Keratinocyte (primary cell): ENCODE data around the gene WNT4. TPM values are rescaled to one million over a fixed set of nuclear protein-coding genes. Genes with fewer than 3 reads are reported as not detected.

Experiments used
- DNase-seq: peaks from one replicate; pipeline ENCODE4 v3.0.0-alpha.2; 2011; ENCODE audit warnings: low read depth, missing footprints, low spot score
- FAIRE-seq: peaks from 2 replicates; lab custom pipeline; 2011; peaks lifted over from hg19 to GRCh38; lab: Jason Lieb, UNC
- H2AFZ ChIP-seq: 2 replicates; pipeline ENCODE4 v1.6.0; 2012; ENCODE audit warnings: low read length, control low read depth, inconsistent platforms; ENCODE audit not compliant: control insufficient read depth
- H3K27ac ChIP-seq: 2 replicates; pipeline ENCODE4 v1.5.1; 2011; ENCODE audit warnings: low read length; ENCODE audit not compliant: control insufficient read depth, insufficient read depth
- H3K27me3 ChIP-seq: 3 replicates; pipeline ENCODE4 v1.6.0; 2011; ENCODE audit warnings: low read length; ENCODE audit not compliant: control insufficient read depth, insufficient read depth; ENCODE audit errors: extremely low read depth
- H3K36me3 ChIP-seq, 2 experiments: 2 replicates in 1 of 2; 3 replicates in 1 of 2; pipeline ENCODE4 v1.5.1; 2011; ENCODE audit warnings: low read length in 2 of 2, mild to moderate bottlenecking in 1 of 2; ENCODE audit not compliant: control insufficient read depth in 2 of 2, insufficient read depth in 2 of 2; ENCODE audit errors: extremely low read depth in 1 of 2
- H3K4me1 ChIP-seq: 3 replicates; pipeline ENCODE4 v1.5.1; 2011; ENCODE audit warnings: low read length; ENCODE audit not compliant: control insufficient read depth, insufficient read depth; ENCODE audit errors: extremely low read depth
- H3K4me2 ChIP-seq: 3 replicates; pipeline ENCODE4 v1.6.0; 2011; ENCODE audit warnings: low read depth, low read length; ENCODE audit not compliant: control insufficient read depth, insufficient read depth; ENCODE audit errors: extremely low read depth
- H3K4me3 ChIP-seq, 3 experiments: fragments of 200-600 bp in 1 of 3; sonication (generic) in 1 of 3; 2 replicates in 2 of 3; 3 replicates in 1 of 3; pipeline ENCODE4 v1.5.1; 2011 to 2016; ENCODE audit warnings: low read length in 3 of 3, mild to moderate bottlenecking in 3 of 3, control low read depth in 2 of 3, inconsistent platforms in 1 of 3, low read depth in 1 of 3, mixed read lengths in 1 of 3, mixed run types in 1 of 3, moderate library complexity in 1 of 3; ENCODE audit not compliant: control insufficient read depth in 2 of 3, insufficient read depth in 2 of 3; ENCODE audit errors: extremely low read depth in 1 of 3
- H3K79me2 ChIP-seq: 2 replicates; pipeline ENCODE4 v1.6.0; 2012; ENCODE audit warnings: low read length; ENCODE audit not compliant: control insufficient read depth, insufficient read depth
- H3K9ac ChIP-seq: 3 replicates; pipeline ENCODE4 v1.6.0; 2011; ENCODE audit warnings: low read length; ENCODE audit not compliant: control insufficient read depth, insufficient read depth; ENCODE audit errors: extremely low read depth
- H3K9me1 ChIP-seq: 3 replicates; pipeline ENCODE4 v1.6.0; 2011; ENCODE audit warnings: low read length; ENCODE audit not compliant: control insufficient read depth, insufficient read depth; ENCODE audit errors: extremely low read depth
- H3K9me3 ChIP-seq: 2 replicates; pipeline ENCODE4 v1.5.1; 2012; ENCODE audit warnings: low read depth, low read length; ENCODE audit not compliant: control insufficient read depth
- H4K20me1 ChIP-seq: 3 replicates; pipeline ENCODE4 v1.6.0; 2011; ENCODE audit warnings: low read length; ENCODE audit not compliant: control insufficient read depth, insufficient read depth; ENCODE audit errors: extremely low read depth
- EZH2 ChIP-seq: IDR thresholded peaks from one replicate; pipeline ENCODE4 v1.6.1; 2012; ENCODE audit warnings: inconsistent platforms, mild to moderate bottlenecking, low read length, moderate library complexity
- dilution Hi-C: fragments of 300-500 bp; cut with MboI; formaldehyde crosslinking; loops from one replicate; pipeline ENCODE4 v1.7.0; 2020; ENCODE audit warnings: low sequenced_read_pairs; ENCODE audit not compliant: extremely low pct_ligation_motif_present
- polyA plus RNA-seq, 5 experiments: library from polyadenylated mRNA; depleted of rRNA in 3 of 5; stranded (reverse) in 3 of 5; stranded (forward) in 1 of 5; unstranded in 1 of 5; fragments of >200 nt; gene quantifications; 1 replicate in 1 of 5; 2 replicates in 3 of 5; 3 replicates in 1 of 5; pipeline versions ENCODE4 v1.2.1 to v1.2.3, GENCODE V29; 2011 to 2012; ENCODE audit warnings: missing spikeins in 2 of 5, low read depth in 1 of 5, low replicate concordance in 1 of 5
- TF ChIP-seq, protein P1 (sequence below), 3 experiments: IDR thresholded peaks in 1 of 3; conservative IDR thresholded peaks in 1 of 3; optimal IDR thresholded peaks in 1 of 3; 2 replicates in 2 of 3; 3 replicates in 1 of 3; pipeline versions ENCODE3 to v1.5.1; 2011; ENCODE audit warnings: low read length in 3 of 3, mild to moderate bottlenecking in 3 of 3, moderate library complexity in 2 of 3, control low read depth in 1 of 3, inconsistent platforms in 1 of 3; ENCODE audit not compliant: insufficient read depth in 2 of 3; ENCODE audit errors: extremely low read depth in 1 of 3

WNT4 gene
- polyA plus RNA-seq, 1 donor (not counting 4 experiments of a cell fraction or from before 2014, with no cell fraction given) = 2.6 TPM

GRCh38 chr1:22119626-22120468, 23.1 kb downstream of the WNT4 start:
- H3K27me3 ChIP-seq = no peaks in the 10 kb centered on the region
- DNase-seq (no peak), FAIRE-seq (no peak)
- H3K4me2 ChIP-seq = no peak overlapping the region
- no peak overlapping the region for H3K4me3 ChIP-seq
- no peak overlapping the region for H3K27ac ChIP-seq
- H3K9ac ChIP-seq = no peak overlapping the region
- TF ChIP-seq, protein P1, sequence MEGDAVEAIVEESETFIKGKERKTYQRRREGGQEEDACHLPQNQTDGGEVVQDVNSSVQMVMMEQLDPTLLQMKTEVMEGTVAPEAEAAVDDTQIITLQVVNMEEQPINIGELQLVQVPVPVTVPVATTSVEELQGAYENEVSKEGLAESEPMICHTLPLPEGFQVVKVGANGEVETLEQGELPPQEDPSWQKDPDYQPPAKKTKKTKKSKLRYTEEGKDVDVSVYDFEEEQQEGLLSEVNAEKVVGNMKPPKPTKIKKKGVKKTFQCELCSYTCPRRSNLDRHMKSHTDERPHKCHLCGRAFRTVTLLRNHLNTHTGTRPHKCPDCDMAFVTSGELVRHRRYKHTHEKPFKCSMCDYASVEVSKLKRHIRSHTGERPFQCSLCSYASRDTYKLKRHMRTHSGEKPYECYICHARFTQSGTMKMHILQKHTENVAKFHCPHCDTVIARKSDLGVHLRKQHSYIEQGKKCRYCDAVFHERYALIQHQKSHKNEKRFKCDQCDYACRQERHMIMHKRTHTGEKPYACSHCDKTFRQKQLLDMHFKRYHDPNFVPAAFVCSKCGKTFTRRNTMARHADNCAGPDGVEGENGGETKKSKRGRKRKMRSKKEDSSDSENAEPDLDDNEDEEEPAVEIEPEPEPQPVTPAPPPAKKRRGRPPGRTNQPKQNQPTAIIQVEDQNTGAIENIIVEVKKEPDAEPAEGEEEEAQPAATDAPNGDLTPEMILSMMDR (optimal IDR thresholded peaks at IDR 0.05 in 1 of 3, IDR thresholded peaks at IDR 0.05 in 1 of 3, conservative IDR thresholded peaks at IDR 0.05 in 1 of 3; ENCODE audit: extremely low read depth in 1 of 3, insufficient read depth in 2 of 3, low read length in 3 of 3) = no peak
- TF ChIP-seq EZH2 = no peak
- H3K9me1 ChIP-seq = peaks cover 7% of the 10 kb centered on the region
- H3K36me3 ChIP-seq = peaks cover 9 to 22% of the 10 kb centered on the region in 2 experiments
- dilution Hi-C loops = no loop called here
- no peak overlapping the region for H2AFZ ChIP-seq
- H4K20me1 ChIP-seq = peaks cover 30% of the 10 kb centered on the region
- H3K4me1 ChIP-seq = peaks cover 4% of the 10 kb centered on the region
- H3K79me2 ChIP-seq = no peaks in the 10 kb centered on the region
- H3K9me3 ChIP-seq = no peaks in the 10 kb centered on the region

GRCh38 chr1:22118291-22118992, 24.5 kb downstream of the WNT4 start:
- DNase-seq = no peak
- H3K4me2 ChIP-seq = no peak overlapping the region
- H3K36me3 ChIP-seq = peaks cover 13 to 30% of the 10 kb centered on the region in 2 experiments
- peaks cover 30% of the 10 kb centered on the region for H4K20me1 ChIP-seq
- peaks cover 4% of the 10 kb centered on the region for H3K4me1 ChIP-seq
- H2AFZ ChIP-seq = no peak overlapping the region
- dilution Hi-C loops = no loop called here
- FAIRE-seq = no peak
- no peaks in the 10 kb centered on the region for H3K9me3 ChIP-seq
- no peak overlapping the region for H3K27ac ChIP-seq
- H3K9me1 ChIP-seq = peaks cover 7% of the 10 kb centered on the region
- no peaks in the 10 kb centered on the region for H3K27me3 ChIP-seq
- no peak overlapping the region for H3K9ac ChIP-seq
- H3K4me3 ChIP-seq = no peak overlapping the region
- peaks cover 3% of the 10 kb centered on the region for H3K79me2 ChIP-seq
- TF ChIP-seq, protein P1 (optimal IDR thresholded peaks at IDR 0.05 in 1 of 3, IDR thresholded peaks at IDR 0.05 in 1 of 3, conservative IDR thresholded peaks at IDR 0.05 in 1 of 3; ENCODE audit: extremely low read depth in 1 of 3, insufficient read depth in 2 of 3, low read length in 3 of 3) = no peak
- no peak for TF ChIP-seq EZH2
